ENCODE data around the gene TSGA10.
"Not testable (repeated sequence)": the region's sequence is repeated elsewhere in the genome, so short reads cannot be mapped to it uniquely, and the experiment has no call there.

The TSGA10 gene

DNA sequence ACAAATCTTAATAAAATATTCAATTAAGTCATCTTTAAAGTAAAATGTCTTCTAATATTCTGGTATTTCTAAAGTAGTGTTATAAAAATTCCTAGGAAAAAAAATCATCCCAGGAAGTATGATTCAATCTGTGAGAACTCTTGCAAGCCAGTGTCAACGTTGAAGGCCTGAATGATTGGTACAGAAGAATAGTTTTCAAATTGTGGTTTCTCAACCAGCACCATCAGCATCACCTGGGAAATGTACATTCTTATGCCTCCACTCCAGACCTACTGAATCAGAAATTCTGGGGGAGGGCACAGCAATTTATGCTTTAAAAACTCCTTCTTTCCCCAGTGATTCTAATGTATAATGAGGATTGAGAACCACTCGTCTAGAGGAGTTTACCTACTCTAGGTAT, 75.5 kb downstream of the TSGA10 start:
- DNase-seq (ENCODE audit: low read depth in 2 of 2), result no peak

DNA sequence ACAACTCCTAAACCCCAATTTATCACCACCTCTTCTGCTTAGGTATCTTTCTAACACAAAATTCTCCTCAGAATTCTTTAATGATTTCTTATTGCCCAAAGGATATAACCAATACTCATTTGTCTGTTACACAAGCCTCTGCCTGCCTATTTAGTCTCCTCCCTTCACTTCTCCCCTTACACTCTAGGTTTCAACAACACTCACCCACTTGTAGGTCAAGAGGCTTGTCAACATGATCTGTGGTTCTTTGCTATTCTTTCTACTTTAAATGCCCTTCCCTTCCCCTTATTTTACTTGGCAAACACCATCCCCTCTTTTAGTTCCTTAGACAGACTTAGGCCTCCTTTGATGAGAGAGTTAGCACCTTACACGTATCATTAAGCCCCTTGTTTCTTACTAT, 82.2 kb downstream of the TSGA10 start:
- DNase-seq (ENCODE audit: low read depth in 2 of 2), result no peak

DNA sequence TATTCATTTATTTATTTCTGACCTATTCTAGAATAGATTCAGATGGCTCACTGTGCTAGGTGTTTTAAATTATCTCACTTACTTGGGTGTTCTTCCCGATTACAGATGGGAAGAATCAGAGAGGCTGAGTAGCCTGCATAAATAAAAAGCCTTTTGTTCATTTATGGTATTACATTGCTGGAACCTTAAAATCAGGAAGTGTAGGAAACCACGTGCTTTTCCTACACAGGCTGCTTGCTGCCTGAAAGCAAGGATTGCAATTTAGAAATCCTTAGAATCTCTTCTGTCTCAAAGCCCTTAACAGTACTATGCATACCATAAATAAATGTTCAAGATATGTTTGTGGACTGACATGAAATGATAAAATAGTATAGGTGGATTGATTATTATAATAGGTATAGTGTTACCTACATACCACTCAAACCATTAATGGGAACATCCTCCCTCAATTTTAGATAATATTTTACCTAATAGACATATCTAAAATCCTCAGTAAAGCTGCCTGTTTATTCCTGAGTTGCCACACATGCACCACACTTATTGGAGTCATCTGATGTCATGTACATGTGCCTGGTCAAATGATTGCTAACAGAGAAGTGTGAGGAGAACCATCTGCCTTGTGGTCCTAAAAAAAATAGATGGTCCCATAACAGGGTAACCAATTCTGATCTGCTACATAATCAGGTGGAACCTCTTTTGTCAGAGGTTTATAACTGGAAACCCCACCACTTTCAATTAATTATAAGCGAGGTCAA, 86.7 kb downstream of the TSGA10 start:
- DNase-seq (ENCODE audit: low read depth in 2 of 2), result no peak

DNA sequence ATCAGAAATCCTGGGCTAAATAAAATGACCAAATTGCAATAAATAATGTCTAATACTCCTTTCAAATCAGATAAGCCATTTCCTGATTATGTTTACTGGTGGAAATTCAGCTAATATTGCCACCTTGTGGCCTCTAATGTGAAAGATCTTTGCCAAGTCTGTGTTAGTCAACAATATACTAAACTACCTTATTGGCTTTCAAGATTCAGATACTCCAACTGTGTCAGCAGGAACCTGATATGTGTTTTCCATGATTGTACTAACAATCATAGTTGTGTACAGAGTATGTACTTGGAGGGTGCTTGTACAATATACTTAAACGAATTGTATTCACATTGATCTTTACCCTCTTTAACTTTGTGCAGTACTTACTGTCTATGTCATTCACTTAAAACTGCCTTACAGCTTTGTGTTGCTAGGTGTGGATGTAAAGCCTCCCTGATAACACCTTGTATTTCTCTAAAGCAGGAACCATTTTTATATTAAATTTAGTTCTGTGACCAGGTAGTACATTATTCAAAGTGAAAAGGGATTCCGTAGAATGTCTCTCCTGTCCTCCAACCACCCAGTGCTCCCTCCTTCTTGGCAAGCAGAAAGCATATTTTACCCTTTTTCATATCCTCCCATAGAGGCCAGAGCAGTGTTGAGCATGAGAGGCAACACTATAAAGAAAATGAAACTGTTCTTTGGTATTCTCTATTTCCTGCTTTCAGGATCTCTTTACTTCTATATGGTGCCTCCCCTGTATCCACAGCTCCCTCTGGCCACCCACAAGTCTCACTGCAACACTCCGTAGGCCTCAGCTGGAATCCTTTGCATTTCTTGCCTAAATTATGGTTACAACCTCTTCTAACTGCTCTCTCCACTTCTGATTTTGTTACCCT, 88.4 kb downstream of the TSGA10 start:
- no peak for DNase-seq (ENCODE audit: low read depth in 2 of 2)

GRCh38 chr2:99049187-99049586, 105.6 kb downstream of the TSGA10 start:
- DNase-seq (ENCODE audit: low read depth in 2 of 2), result not testable (repeated sequence)

- not testable (repeated sequence) for DNase-seq (ENCODE audit: low read depth in 2 of 2)
These were observed 113.9 kb downstream of the TSGA10 start for GRCh38 chr2:99040736-99041300.

DNA sequence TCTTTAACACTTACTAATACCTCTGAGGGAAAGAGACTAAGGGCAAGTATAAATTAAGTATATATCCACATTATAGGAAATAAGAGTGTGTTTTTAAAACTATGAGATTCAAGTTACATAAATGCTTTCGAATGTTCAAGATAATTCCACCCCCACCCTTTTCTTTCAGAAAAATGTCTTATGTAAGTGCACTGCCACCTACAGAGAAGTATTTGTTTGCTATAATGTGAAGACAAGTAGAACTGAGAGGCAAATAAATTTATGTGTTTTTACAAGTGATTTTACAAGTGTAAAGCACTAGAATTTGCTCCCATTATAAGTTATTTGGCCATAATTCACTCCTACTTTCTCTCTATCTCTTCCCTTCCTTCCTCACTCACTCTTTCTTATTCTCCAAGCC, 118.8 kb downstream of the TSGA10 start:
- DNase-seq (ENCODE audit: low read depth in 2 of 2), result no peak

- no peak for DNase-seq (ENCODE audit: low read depth in 2 of 2)
These were observed 122.0 kb downstream of the TSGA10 start for GRCh38 chr2:99032786-99033185.

- no peak for DNase-seq (ENCODE audit: low read depth in 2 of 2)
These were observed 122.7 kb downstream of the TSGA10 start for GRCh38 chr2:99032001-99032400.

DNA sequence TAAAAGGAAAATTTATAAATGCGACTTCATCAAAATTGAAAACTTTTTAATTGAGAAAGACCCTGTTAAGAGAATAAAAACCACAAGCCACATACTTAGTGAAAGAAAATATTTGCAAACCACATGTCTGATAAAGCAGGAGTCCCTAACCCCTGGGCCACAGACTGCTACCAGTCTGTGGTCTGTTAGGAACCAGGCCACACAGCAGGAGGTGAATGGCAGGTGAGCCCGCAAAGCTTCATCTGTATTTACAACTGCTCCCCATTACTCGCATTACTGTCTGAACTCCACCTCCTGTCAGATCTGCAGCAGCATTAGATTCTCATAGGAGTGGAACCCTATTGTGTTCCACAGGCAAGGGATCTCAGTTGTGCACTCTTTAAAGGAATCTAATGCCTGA, 123.3 kb downstream of the TSGA10 start:
- DNase-seq (ENCODE audit: low read depth in 2 of 2), result no peak

GRCh38 chr2:99028558-99028957, 126.2 kb downstream of the TSGA10 start:
- DNase-seq (ENCODE audit: low read depth in 2 of 2), result no peak

DNA sequence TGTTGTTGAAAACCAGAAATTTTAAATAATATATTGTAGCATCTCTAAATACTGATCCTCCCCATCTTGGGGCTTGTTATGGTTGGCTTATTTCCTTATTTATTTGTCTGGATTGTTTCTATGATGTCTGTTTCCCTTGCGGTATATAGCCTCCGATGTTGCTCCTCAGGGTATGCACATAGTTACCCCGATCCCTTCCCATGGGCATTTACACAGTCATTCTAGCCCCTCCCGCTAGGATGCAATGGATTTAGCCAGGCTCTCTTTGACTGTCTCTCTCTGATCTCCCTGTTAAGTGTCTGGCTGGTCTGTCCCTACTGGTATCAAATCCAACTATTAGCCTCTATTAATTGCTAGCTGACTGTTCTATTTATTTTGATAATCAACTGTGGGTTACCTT, 126.9 kb downstream of the TSGA10 start:
- DNase-seq (ENCODE audit: low read depth in 2 of 2), result no peak

DNA sequence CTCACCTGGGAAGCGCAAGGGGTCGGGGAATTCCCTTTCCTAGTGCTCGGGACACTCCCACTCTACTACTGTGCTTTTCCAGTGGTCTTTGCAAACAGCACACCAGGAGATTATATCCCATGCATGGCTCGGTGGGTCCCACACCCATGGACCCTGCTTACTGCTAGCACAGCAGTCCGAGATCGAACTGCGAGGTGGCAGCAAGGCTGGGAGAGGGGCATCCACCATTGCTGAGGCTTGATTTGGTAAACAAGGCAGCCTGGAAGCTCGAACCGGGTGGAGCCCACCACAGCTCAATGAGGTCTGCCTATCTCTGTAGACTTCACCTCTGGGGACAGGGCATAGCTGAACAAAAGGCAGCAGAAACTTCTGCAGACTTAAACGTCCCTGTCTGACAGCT, 154.0 kb downstream of the TSGA10 start:
- no peak for DNase-seq (ENCODE audit: low read depth in 2 of 2)

- DNase-seq (ENCODE audit: low read depth in 2 of 2), result not testable (repeated sequence)
These were observed 166.0 kb downstream of the TSGA10 start for GRCh38 chr2:98988695-98989094.

GRCh38 chr2:98985905-98986666, 168.7 kb downstream of the TSGA10 start:
- DNase-seq (ENCODE audit: low read depth in 2 of 2), result no peak

GRCh38 chr2:98975611-98976010, 179.1 kb downstream of the TSGA10 start:
- DNase-seq (ENCODE audit: low read depth in 2 of 2), result no peak

DNA sequence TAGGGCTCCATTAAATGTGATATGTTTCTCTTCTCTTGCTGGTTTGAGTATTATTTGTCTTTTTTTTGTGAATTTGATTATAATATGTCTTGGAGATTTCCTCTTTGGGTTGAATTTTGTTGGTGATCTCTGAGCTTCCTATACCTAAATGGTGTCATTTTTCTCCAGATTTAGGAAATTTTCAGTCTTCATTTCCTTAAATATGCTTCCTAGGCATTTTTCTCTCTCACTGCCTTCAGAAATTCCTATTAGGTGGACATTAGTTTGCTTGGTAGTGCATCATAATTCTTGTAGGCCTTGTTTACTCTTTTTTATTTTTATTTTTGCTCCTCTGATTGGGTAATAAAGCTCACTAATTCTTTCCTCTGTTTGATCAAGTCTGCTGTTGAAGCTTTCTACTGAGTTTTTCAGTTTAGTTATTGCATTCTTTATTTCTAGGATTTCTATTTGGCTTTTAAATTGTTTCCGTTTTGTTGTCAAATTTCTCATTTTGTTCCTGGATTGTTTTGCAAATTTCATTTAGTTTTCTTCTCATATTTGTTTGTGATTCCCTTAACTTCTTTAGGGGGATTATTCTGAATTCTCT, 182.1 kb downstream of the TSGA10 start:
- DNase-seq (ENCODE audit: low read depth in 2 of 2), result no peak

DNA sequence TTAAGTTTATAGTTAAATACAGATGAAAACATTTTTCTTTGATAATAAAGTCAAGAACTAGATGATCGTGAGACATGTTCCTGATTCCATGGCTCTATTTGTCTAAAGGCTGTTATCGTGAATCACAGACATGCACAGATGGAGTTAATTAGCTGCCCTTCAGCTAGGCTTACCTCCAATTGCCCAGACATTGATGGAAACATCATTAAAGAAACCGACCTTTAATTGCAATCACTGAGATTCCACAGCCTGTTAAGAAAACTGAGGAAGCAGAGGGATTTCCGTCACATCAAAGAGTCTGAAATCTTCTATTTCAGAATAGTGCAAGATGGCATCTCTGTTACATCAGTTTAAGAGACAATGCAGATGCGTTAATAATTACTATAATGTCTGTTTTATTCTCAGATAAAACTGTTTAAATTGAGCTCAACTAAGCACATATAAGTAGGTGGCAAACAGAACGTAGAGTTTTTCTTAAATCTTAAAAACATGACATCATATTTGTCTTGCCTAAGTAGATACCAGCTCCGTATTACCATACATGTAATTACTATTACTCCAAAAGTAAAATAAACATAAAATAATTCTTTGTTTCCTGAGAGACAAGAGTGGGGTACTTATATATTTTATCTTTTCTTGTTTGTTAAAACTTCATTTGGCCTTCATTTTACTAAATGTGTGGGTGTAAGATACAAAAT, 194.8 kb downstream of the TSGA10 start:
- no peak for DNase-seq (ENCODE audit: low read depth in 2 of 2)

GRCh38 chr2:98952966-98953365, 201.8 kb downstream of the TSGA10 start:
- DNase-seq (ENCODE audit: low read depth in 2 of 2), result no peak

GRCh38 chr2:98948956-98949739, 205.6 kb downstream of the TSGA10 start:
- DNase-seq (ENCODE audit: low read depth in 2 of 2), result no peak
